Myocyte (in vitro differentiated cells): ENCODE results near the gene C14orf119. TPM values are rescaled to one million over a fixed set of nuclear protein-coding genes. Genes with fewer than 3 reads are reported as not detected.

Source experiments
- DNase-seq: peaks from one replicate; pipeline ENCODE4 v3.0.0-alpha.2; 2012; ENCODE audit warnings: low read depth
- total RNA-seq: library from RNA; depleted of rRNA; stranded (reverse); fragments of >200 nt; gene quantifications from 2 replicates; pipeline ENCODE4 v1.2.3, GENCODE V29; 2014

The C14orf119 gene
- total RNA-seq, 1 donor from 2014 or later, result 40.7 TPM

- DNase-seq, result no peak
These were observed 29.7 kb downstream of the C14orf119 start for GRCh38 chr14:23125011-23125410.

- DNase-seq, result no peak
These were observed 30.7 kb downstream of the C14orf119 start for GRCh38 chr14:23125933-23126524.

GRCh38 chr14:23126548-23127278 lies 31.4 kb downstream of the C14orf119 start:
- DNase-seq, result no peak

- peak; percentile 66 for DNase-seq
These were observed 32.6 kb downstream of the C14orf119 start for GRCh38 chr14:23127861-23128260.

GRCh38 chr14:23128969-23129758 lies 33.9 kb downstream of the C14orf119 start:
- DNase-seq, result no peak

- no peak for DNase-seq
These were observed 34.5 kb downstream of the C14orf119 start for GRCh38 chr14:23129759-23130316.

GRCh38 chr14:23130871-23131270 lies 35.6 kb downstream of the C14orf119 start:
- peak; percentile 67 for DNase-seq

- no peak for DNase-seq
These were observed 36.2 kb downstream of the C14orf119 start for GRCh38 chr14:23131482-23131881.

- DNase-seq, result no peak
These were observed 37.7 kb downstream of the C14orf119 start for GRCh38 chr14:23132970-23133369.

- no peak for DNase-seq
These were observed 41.3 kb downstream of the C14orf119 start for GRCh38 chr14:23136566-23137133.

GRCh38 chr14:23137192-23137812 lies 42.0 kb downstream of the C14orf119 start:
- DNase-seq, result no peak

GRCh38 chr14:23137813-23138535 lies 42.7 kb downstream of the C14orf119 start:
- DNase-seq, result no peak

GRCh38 chr14:23139874-23140273 lies 44.6 kb downstream of the C14orf119 start:
- DNase-seq, result no peak

GRCh38 chr14:23140371-23140770 lies 45.1 kb downstream of the C14orf119 start:
- DNase-seq, result no peak

GRCh38 chr14:23141706-23142444 lies 46.6 kb downstream of the C14orf119 start:
- DNase-seq, result peak; percentile 69

GRCh38 chr14:23142826-23143225 lies 47.5 kb downstream of the C14orf119 start:
- DNase-seq, result no peak

GRCh38 chr14:23143911-23144310 lies 48.6 kb downstream of the C14orf119 start:
- DNase-seq, result no peak

GRCh38 chr14:23145794-23146350 lies 50.6 kb downstream of the C14orf119 start:
- no peak for DNase-seq

GRCh38 chr14:23146351-23146910 lies 51.1 kb downstream of the C14orf119 start:
- no peak for DNase-seq
